ENCODE results near the gene FILIP1L.

FILIP1L gene

DNA sequence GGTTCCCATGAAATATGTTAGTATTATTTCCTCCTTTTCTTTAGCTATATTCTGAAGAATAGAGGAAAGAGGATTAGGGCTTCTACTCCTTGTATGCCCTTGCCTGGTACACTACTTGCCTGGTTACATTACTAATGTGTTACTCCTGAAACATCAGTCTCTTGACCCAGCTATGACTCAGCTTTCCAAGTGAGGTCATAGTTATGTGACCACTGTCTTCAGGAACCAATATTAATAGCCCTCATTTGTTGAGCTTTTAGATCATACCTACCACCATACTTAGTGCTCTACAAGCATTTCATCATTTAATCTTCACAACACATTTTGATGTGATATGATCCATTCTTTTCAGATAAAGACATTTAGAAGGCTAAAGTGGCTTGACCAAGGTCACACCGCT lies 236.3 kb downstream of the FILIP1L start:
- DNase-seq: no peak

GRCh38 chr3:99877031-99877579 lies 237.2 kb downstream of the FILIP1L start:
- DNase-seq: no peak

DNA sequence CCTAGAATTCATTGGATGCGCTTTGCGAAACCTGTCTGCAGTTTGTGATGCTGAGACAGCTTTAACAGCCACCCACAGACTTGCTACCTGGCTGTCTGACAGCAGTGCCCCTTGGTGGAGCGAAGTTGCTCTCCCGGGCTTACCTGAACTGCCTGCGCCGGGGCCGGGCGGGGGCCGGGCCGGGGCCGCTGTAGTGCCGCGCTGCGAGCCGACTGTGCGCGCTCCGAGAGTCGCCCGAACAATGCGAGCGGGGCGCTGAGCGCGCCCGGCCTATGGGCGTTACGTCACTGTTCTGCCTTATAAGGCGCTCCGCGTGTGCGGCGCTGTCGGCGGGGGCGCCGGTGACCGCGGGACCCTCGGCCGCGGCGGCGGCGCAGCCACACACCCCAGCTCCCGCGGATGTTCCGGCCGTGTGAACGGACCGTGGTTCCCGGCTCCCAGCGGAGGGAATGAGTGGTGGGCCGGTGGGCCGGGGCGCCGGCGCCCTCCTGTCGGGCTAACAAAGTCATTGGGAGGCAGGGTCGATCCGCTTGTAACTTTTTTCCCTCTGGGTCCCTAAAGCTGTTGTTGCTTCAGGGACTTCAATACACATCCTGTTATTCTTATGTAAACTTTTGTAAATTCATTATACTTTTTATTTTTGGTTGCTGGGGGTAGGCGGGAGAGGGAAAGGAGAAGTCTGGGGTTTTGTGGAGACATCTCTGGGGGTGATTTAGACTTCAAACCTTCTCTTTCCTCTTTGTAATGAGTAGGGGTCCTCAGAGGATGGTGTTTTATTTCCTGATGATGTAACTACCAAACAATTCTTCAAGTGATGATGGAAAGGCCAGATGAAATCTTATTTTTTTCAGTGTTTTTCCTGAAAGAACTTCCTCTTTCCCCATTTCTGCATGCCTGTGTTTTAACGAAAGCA lies 238.1 kb downstream of the FILIP1L start:
- peak; percentile 86 for DNase-seq

DNA sequence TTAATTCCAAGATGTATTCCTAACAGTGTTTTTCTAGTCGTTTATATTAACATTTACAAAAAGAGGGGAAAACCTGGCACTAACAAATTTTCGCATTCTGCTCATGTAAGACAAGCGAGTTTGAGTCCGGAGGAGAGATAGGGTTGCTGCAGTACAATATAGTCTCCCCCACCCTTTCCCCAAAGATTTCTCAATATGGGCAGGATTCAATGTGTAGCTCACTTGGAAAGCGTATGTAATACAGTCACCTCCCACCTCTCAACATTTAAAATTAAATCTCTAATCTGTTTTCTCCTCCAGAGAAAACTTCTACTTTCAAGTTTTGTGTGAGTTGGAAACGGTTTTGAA lies 238.7 kb downstream of the FILIP1L start:
- DNase-seq: no peak

- DNase-seq: no peak
Observed at GRCh38 chr3:99874237-99875002, 239.9 kb downstream of the FILIP1L start.

- DNase-seq: no peak
Observed at GRCh38 chr3:99873269-99874102, 240.8 kb downstream of the FILIP1L start.

GRCh38 chr3:99872923-99873254 lies 241.4 kb downstream of the FILIP1L start:
- DNase-seq: no peak

GRCh38 chr3:99871231-99872045 lies 242.9 kb downstream of the FILIP1L start:
- DNase-seq: no peak

- DNase-seq: no peak
Observed at GRCh38 chr3:99870712-99871111, 243.6 kb downstream of the FILIP1L start.

GRCh38 chr3:99869621-99870020 lies 244.7 kb downstream of the FILIP1L start:
- no peak for DNase-seq

GRCh38 chr3:99868311-99868646 lies 246.0 kb downstream of the FILIP1L start:
- DNase-seq: no peak

DNA sequence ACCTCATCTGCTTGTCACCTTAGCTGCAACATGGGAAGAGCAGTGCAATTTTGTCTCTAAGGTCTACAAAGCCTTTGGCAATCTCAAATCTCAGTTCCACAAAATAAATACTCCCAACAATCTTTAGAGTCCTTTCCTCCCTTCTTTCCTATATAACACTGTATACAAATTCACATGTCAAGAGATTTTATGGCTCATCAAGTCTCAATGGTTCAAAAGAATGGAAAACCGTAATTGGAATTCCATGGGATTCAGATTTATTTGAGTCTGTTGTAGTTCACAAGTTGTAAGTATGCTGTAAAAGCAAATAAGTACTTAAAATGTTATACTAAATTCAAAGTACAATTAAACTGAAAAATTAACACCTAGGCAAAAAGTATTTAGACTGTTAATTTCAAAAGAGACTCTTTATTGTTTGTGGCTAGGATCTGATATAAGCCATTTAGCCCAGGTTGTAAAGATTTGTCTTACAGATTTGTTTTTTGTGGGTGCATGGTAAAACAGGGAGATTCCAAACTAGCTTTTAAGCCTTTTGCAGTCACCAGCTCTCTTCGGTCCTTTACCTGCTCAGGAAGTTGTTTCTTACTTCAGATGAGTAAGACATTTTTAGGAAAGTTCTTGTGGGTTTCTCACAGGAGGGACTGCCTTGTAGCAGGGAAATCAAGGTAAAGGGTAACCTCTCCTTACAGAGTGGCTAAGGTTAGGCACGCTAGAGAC lies 246.5 kb downstream of the FILIP1L start:
- DNase-seq: no peak

DNA sequence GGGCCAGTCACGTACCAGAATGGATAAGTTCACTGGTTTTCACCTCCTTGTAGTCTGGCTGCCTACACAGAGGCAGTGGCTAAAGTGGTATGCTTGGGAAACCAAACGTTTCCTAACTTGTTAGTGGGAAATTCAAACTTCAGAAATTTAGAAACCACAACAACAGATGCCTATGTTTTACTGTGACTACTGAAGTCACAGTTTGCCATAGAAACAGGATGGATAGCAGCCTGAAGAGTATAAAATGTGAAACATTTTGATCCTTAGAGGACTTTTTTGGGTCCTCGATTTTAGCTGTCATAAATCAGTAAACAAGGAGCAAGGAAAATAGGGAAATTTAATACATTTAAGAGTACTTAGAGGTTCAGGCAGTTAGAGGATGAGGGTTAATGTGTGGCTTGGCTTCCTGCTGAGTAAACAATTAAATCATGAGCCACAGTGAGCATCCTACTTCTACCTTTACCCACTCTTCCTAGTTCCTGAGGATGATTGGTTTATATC lies 248.0 kb downstream of the FILIP1L start:
- no peak for DNase-seq

- DNase-seq: no peak
Observed at GRCh38 chr3:99865321-99865720, 249.0 kb downstream of the FILIP1L start.

- DNase-seq: no peak
Observed at GRCh38 chr3:99864289-99864688, 250.0 kb downstream of the FILIP1L start.

DNA sequence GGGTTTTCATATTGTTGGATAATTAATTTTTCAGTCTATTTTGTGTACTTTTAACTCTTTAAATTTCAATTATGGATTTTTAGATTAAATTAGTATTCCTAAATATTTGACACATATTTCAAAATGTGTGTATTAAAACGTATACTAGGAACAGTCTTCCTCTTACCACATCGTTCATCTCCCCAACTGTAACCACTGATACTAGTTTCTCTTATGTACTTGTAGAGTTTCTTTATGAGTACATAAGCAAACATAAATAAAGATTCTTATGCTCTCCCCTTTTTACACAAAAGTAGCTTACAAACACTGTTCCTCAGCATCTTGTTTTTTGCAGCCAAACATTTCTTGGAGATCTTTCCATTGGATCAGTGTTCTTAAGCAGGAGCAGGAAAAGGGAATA lies 250.7 kb downstream of the FILIP1L start:
- DNase-seq: no peak

- no peak for DNase-seq
Observed at GRCh38 chr3:99863002-99863401, 251.3 kb downstream of the FILIP1L start.

GRCh38 chr3:99862208-99862607 lies 252.1 kb downstream of the FILIP1L start:
- DNase-seq: no peak

DNA sequence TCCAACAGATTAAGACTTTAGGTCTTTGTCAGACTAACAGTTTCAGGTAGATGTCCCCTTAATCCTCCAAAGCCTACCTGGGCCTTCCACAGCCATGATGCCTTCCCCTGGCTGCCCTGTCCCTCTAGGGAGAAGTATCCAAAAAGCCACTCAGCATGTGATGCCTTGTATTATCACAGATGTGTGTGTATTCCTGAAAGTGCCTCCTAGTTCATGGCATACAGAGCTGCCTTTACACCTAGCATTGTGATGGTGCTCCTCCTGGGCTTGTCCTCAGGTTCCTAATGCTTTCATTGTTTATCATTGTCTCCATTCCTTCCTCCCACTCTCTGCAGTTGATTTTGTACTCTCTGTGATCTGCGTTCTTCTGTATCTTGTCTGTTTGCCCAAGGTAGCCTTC lies 253.1 kb downstream of the FILIP1L start:
- no peak for DNase-seq

GRCh38 chr3:99859825-99860224 lies 254.5 kb downstream of the FILIP1L start:
- DNase-seq: no peak

GRCh38 chr3:99858469-99858868 lies 255.8 kb downstream of the FILIP1L start:
- DNase-seq: no peak

All from activated effector memory CD4-positive, alpha-beta T cell treated with anti-CD3 and anti-CD28 coated beads, Interleukin-2, amount 50 U/mL, for 16 hours (primary cell).